Measurements from ENCODE around the gene AAMDC. TPM values are rescaled to one million over a fixed set of nuclear protein-coding genes. Genes with fewer than 3 reads are reported as not detected.
"Not testable (repeated sequence)": the region's sequence is repeated elsewhere in the genome, so short reads cannot be mapped to it uniquely, and the experiment has no call there.

The AAMDC gene
- total RNA-seq, 1 donor from 2014 or later: 30.3 TPM

DNA sequence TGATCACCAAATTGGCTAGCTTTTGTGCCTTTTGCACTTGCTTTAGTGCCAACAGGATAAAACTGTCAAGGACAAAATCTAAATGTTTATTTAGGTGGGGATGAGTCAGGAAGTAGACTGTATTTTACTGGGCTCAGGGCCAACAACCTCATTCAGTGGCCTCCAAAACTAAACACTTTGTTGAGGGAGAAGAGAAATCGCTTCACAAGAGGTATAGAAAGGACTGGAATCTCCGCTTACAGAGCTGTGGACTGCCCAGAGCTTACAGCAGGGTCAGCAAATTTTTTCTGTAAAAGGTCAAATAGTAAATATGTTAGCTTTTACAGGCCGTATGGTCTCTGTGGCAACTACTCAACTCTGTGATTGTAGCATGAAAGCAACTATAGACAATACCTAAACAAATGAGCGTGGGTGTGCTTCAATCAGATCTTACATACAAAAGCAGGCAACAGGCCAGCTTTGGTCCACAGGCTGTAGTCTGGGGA, 93.4 kb downstream of the AAMDC start:
- peaks cover 34% of the 10 kb centered on the region for H3K36me3 ChIP-seq
- DNase-seq; intact Hi-C loops (cut with DNase I); H3K4me3 ChIP-seq; H3K27me3 ChIP-seq (ENCODE audit: low read depth); H3K9me3 ChIP-seq; H3K4me1 ChIP-seq; H3K27ac ChIP-seq: not testable (repeated sequence)
- peak in 1 of 2 donors; percentile 31 for ATAC-seq

GRCh38 chr11:77917713-77918112, 96.8 kb downstream of the AAMDC start:
- intact Hi-C loops (cut with DNase I); ATAC-seq; H3K9me3 ChIP-seq; H3K4me1 ChIP-seq; H3K27me3 ChIP-seq (ENCODE audit: low read depth); H3K27ac ChIP-seq; H3K4me3 ChIP-seq; DNase-seq: not testable (repeated sequence)
- peaks cover 45% of the 10 kb centered on the region for H3K36me3 ChIP-seq

Other genes starting within 250 kb of the AAMDC start
- 0.18 TPM for gene AQP11, start 231.2 kb upstream of the AAMDC start, total RNA-seq
- gene CLNS1A, start 183.3 kb upstream of the AAMDC start, total RNA-seq: 72.6 TPM
- gene RSF1, start 422 bp upstream of the AAMDC start, total RNA-seq: 59.6 TPM
- gene INTS4, start 173.5 kb downstream of the AAMDC start, total RNA-seq: 35.4 TPM
- gene KCTD14, start 202.1 kb downstream of the AAMDC start, total RNA-seq: 12.3 TPM
- not detected for gene THRSP, start 242.7 kb downstream of the AAMDC start, total RNA-seq

All from lower lobe of right lung (tissue), 2 donors.